HUES48 (cell line): ENCODE data around the gene ANKRD53.

ENCODE experiments used
- H3K27ac ChIP-seq: one replicate; pipeline ENCODE4 v1.7.0; 2013; ENCODE audit warnings: low read depth, low read length, inconsistent platforms
- H3K27me3 ChIP-seq: 2 replicates; pipeline ENCODE4 v1.6.1; 2013; ENCODE audit warnings: mild to moderate bottlenecking, low read length; ENCODE audit not compliant: control insufficient read depth, insufficient read depth
- H3K36me3 ChIP-seq: 2 replicates; pipeline ENCODE4 v1.6.1; 2013; ENCODE audit warnings: low read length; ENCODE audit not compliant: control insufficient read depth, insufficient read depth
- H3K4me1 ChIP-seq: 2 replicates; pipeline ENCODE4 v1.6.1; 2013; ENCODE audit warnings: mild to moderate bottlenecking, low read length; ENCODE audit not compliant: control insufficient read depth, insufficient read depth
- H3K4me3 ChIP-seq: 2 replicates; pipeline ENCODE4 v1.5.1; 2013; ENCODE audit warnings: mild to moderate bottlenecking, low read depth, low read length
- H3K9ac ChIP-seq: 2 replicates; pipeline ENCODE4 v1.6.1; 2013; ENCODE audit warnings: mild to moderate bottlenecking, low read depth, low read length, moderate library complexity
- H3K9me3 ChIP-seq: 2 replicates; pipeline ENCODE4 v1.6.1; 2013; ENCODE audit warnings: low read length; ENCODE audit not compliant: control insufficient read depth, insufficient read depth

ANKRD53 gene

GRCh38 chr2:70937866-70938585 is 40.4 kb upstream of the ANKRD53 start:
- Histone ChIP-seq H3K27me3 (peaks cover 75% of the 10 kb centered on the region), H3K9me3 (no peaks in the 10 kb centered on the region), H3K4me1 (peaks cover 32% of the 10 kb centered on the region), H3K4me3 (no peak overlapping the region), H3K27ac (no peak overlapping the region), H3K36me3 (no peaks in the 10 kb centered on the region), H3K9ac (no peak overlapping the region)

GRCh38 chr2:70938586-70938950 is 39.9 kb upstream of the ANKRD53 start:
- Histone ChIP-seq H3K27ac (no peak overlapping the region), H3K36me3 (no peaks in the 10 kb centered on the region), H3K9me3 (no peaks in the 10 kb centered on the region), H3K27me3 (peaks cover 80% of the 10 kb centered on the region), H3K4me3 (peak overlapping the region; percentile 45), H3K9ac (no peak overlapping the region), H3K4me1 (peaks cover 35% of the 10 kb centered on the region)

GRCh38 chr2:70939001-70939838 is 39.2 kb upstream of the ANKRD53 start:
- Histone ChIP-seq H3K4me1 (peaks cover 35% of the 10 kb centered on the region), H3K27ac (no peak overlapping the region), H3K9me3 (no peaks in the 10 kb centered on the region), H3K4me3 (peak overlapping the region; percentile 45), H3K36me3 (no peaks in the 10 kb centered on the region), H3K27me3 (peaks cover 86% of the 10 kb centered on the region), H3K9ac (no peak overlapping the region)

GRCh38 chr2:70939839-70940580 is 38.4 kb upstream of the ANKRD53 start:
- no peaks in the 10 kb centered on the region for H3K36me3 ChIP-seq
- no peak overlapping the region for H3K9ac ChIP-seq
- H3K4me1 ChIP-seq = peaks cover 35% of the 10 kb centered on the region
- no peak overlapping the region for H3K4me3 ChIP-seq
- H3K27me3 ChIP-seq = peaks cover 84% of the 10 kb centered on the region
- no peak overlapping the region for H3K27ac ChIP-seq
- no peaks in the 10 kb centered on the region for H3K9me3 ChIP-seq

GRCh38 chr2:70941186-70941585 is 37.2 kb upstream of the ANKRD53 start:
- peaks cover 92% of the 10 kb centered on the region for H3K27me3 ChIP-seq
- H3K4me3 ChIP-seq = no peak overlapping the region
- peaks cover 32% of the 10 kb centered on the region for H3K4me1 ChIP-seq
- H3K36me3 ChIP-seq = no peaks in the 10 kb centered on the region
- no peaks in the 10 kb centered on the region for H3K9me3 ChIP-seq
- H3K27ac ChIP-seq = no peak overlapping the region
- H3K9ac ChIP-seq = no peak overlapping the region

- H3K27me3 ChIP-seq = peaks cover 92% of the 10 kb centered on the region
- H3K9ac ChIP-seq = no peak overlapping the region
- no peak overlapping the region for H3K4me3 ChIP-seq
- H3K27ac ChIP-seq = no peak overlapping the region
- no peaks in the 10 kb centered on the region for H3K36me3 ChIP-seq
- peaks cover 32% of the 10 kb centered on the region for H3K4me1 ChIP-seq
- no peaks in the 10 kb centered on the region for H3K9me3 ChIP-seq
Observed at GRCh38 chr2:70941701-70942100, 36.7 kb upstream of the ANKRD53 start.

- H3K9ac ChIP-seq = no peak overlapping the region
- peaks cover 32% of the 10 kb centered on the region for H3K4me1 ChIP-seq
- H3K36me3 ChIP-seq = no peaks in the 10 kb centered on the region
- no peaks in the 10 kb centered on the region for H3K9me3 ChIP-seq
- peaks cover 94% of the 10 kb centered on the region for H3K27me3 ChIP-seq
- no peak overlapping the region for H3K4me3 ChIP-seq
- no peak overlapping the region for H3K27ac ChIP-seq
Observed at GRCh38 chr2:70942396-70943204, 35.8 kb upstream of the ANKRD53 start.

- Histone ChIP-seq H3K4me3 (no peak overlapping the region), H3K4me1 (peaks cover 24% of the 10 kb centered on the region), H3K9me3 (no peaks in the 10 kb centered on the region), H3K9ac (no peak overlapping the region), H3K27me3 (peaks cover 94% of the 10 kb centered on the region), H3K27ac (no peak overlapping the region), H3K36me3 (no peaks in the 10 kb centered on the region)
Observed at GRCh38 chr2:70943205-70943871, 35.1 kb upstream of the ANKRD53 start.

- peaks cover 18% of the 10 kb centered on the region for H3K4me1 ChIP-seq
- H3K36me3 ChIP-seq = no peaks in the 10 kb centered on the region
- H3K9me3 ChIP-seq = no peaks in the 10 kb centered on the region
- H3K27ac ChIP-seq = no peak overlapping the region
- H3K4me3 ChIP-seq = no peak overlapping the region
- H3K9ac ChIP-seq = no peak overlapping the region
- H3K27me3 ChIP-seq = peaks cover 93% of the 10 kb centered on the region
Observed at GRCh38 chr2:70944111-70944690, 34.2 kb upstream of the ANKRD53 start.
